ENCODE measurements around the gene PANX2.

PANX2 gene

DNA sequence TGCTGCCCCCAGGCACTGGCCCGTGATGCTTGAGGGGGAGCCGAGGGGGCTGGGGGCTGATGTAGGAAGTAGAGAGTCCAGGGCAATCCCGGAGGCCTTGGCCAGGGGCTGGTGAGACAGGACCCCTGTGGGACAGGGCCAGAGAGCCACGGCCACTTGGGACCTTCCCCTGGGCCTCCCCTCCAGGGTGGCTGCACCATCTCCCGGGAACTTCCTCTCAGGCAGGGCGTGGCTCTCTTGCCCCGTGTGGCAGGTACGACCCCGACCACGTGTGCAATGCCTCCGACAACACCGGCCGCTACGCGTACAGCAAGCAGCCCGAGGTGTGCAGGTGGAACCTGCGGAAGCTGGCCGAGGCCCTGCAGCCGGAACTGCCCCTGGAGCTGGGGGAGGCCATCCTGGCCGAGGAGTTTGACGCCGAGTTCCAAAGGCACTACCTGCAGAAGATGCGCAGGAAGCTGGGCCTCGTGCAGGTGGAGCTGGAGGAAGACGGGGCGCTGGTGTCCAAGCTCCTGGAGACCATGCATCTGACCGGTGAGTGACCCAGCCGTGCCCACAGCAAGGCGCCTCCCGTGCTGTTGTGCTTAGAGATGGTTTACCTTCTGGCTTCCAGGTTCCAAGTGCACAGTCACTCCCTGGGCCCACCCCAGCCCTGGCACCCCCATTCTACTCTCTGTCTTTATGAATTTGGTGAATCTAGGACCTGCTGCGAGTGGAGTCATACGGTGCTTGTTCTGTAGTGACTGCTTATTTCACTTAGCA lies 40.0 kb downstream of the PANX2 start:
- in situ Hi-C loops (cut with MboI; ENCODE audit: low sequenced_read_pairs), result no loop called here

DNA sequence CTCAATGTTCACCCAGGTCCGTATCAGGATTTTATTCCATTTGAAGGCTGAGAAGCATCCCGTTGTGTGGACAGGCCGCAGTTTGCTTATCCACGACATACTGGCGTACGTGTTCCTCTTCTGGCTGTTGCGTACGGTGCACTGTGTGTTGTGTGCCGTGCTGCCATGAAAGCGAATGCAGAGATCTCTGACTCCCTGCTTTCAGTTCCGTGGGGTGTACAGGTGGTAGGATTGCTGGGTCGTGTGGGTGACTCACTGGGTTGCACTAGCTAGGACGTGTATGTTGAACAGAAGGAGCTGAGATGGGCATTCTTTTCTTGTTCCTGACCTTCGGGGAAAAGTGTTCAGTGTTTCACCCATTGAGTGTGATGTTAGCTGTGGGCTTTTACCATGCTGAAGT lies 40.6 kb downstream of the PANX2 start:
- in situ Hi-C loops (cut with MboI; ENCODE audit: low sequenced_read_pairs), result no loop called here

DNA sequence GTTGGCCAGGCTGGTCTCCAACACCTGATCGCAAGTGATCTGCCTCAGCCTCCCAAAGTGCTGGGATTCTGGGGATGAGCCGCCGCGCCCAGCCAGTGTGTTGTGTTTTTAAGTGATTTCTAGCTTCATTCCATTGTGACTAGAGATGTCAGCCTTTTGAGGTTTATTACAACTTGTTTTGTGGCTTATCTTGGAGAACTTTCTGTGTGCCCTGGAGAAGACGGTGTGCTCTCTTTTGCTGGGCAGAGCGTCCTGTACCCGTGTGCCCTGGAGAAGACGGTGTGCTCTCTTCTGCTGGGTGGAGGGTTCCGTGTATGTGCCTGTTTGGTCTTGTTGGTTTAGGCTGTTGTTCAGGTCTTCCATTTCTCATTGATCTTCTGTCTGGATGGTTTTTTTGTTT lies 42.7 kb downstream of the PANX2 start:
- in situ Hi-C loops (cut with MboI; ENCODE audit: low sequenced_read_pairs), result no loop called here

DNA sequence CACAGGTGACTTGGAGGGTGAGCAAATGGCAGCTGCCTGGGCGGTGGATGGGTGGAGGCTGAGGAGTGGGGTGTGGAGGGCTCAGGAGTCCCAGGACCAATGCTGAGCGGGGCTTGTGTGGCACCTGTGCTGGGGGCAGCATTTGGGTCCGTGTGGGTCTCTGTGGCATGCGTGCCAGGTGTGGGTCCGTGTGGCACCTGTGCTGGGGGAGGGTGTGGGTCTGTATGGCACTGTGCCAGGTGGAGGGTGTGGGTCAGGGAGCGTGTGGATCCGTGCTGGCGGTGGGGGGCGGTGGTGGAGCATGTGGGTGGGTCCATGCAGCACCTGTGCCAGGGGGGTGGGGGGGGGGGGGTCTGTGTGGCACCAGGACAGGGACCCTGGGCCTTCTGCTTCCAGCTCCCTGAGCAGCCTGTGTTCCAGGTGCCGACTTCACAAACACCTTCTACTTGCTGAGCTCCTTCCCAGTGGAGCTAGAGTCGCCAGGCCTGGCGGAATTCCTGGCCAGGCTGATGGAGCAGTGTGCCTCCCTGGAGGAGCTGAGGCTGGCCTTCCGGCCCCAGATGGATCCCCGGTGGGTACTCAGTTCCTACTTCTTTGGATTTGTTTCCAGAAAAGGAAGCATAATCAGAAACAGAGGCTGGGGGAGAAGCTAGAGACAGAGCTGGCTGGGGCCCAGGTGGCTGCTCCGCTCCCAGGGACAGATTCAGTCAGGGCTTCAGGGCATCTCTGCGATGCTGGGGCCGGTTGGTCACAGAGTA lies 44.9 kb downstream of the PANX2 start:
- in situ Hi-C loops (cut with MboI; ENCODE audit: low sequenced_read_pairs), result no loop called here

DNA sequence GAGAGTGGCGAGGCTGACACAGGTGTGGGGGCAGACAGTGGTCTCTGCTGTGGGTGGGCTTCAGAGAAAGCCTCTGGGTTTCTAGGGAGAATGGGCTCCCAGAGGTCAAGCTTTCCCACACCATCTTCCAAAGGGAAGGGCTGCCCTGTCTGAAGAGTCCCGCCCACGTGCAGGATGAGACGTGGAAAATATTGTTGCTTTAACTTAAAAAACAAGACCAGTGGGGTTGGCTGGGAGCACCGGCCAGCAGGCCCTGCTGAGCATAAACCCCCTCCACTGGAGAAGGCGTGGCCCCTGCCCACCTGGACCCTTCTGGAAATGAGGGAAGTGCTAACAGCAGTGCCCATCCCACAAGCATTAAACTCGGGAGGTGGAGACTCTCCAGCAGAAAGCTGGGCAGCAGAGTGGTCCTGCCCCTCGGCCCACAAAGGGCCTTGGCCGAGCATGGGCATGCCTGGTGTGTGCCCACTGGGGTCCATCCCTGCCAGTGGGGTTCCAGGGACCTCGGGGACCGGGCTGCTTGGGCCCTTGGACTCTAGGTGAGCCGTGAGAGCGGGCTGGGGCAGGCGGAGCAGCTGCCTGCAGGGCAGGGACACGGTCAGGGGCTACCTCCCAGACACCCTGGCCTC lies 45.6 kb downstream of the PANX2 start:
- in situ Hi-C loops (cut with MboI; ENCODE audit: low sequenced_read_pairs), result no loop called here

DNA sequence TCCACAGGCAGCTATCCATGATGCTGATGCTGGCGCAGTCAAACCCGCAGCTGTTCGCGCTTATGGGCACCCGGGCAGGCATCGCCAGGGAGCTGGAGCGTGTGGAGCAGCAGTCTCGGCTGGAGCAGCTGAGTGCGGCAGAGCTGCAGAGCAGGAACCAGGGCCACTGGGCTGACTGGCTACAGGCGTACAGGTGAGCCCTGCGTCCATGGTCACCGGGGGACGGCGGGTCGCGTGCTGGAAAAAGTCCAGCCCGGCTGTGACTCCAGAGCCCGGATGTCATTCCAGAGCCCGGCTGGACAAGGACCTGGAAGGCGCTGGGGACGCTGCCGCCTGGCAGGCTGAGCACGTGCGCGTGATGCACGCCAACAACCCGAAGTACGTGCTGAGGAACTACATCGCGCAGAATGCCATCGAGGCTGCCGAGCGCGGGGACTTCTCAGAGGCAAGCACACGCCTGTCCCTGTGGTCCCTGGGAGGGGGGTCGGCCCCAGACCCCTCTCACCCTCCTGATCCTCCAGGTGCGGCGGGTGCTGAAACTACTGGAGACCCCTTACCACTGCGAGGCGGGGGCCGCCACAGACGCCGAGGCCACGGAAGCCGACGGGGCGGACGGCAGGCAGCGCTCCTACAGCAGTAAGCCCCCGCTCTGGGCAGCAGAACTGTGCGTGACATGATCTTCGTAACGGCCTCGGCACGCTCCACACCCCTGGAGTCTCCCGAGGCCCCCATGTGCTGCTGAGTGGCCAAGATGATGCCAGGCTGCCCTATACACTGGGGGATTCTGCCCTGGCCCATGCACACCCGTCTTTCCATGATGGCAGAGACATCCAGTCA lies 46.4 kb downstream of the PANX2 start:
- in situ Hi-C loops (cut with MboI; ENCODE audit: low sequenced_read_pairs), result no loop called here

DNA sequence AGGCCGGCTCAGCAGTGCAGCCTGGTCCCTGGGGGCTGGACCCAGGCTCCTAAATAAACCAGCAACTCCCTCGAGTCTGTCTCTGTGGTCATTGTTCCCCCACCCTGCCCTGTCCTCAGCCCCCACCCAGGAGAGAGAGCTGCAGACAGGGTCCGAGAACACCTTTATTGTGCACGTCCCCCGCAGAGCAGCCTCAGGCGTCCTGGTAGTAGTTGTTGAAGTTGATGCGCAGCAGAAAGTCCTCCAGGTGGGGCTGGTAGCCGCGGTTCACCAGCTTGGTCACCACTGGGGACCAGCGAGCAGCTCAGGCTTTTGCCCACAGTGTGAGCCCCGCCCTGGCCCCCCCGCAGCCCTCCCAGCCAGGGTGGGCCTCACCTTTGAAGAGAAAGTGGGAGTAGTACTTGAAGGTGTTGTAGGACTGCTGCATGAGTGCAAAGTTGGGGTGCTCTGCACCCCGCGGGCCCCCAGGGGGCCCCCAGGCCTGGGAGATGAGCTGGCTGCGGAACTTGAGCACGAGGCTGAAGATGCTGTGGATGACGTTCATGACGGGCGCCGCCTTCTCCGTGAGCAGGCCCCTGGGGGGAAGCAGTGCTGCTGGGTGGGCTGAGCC lies 47.1 kb downstream of the PANX2 start:
- in situ Hi-C loops (cut with MboI; ENCODE audit: low sequenced_read_pairs), result no loop called here

DNA sequence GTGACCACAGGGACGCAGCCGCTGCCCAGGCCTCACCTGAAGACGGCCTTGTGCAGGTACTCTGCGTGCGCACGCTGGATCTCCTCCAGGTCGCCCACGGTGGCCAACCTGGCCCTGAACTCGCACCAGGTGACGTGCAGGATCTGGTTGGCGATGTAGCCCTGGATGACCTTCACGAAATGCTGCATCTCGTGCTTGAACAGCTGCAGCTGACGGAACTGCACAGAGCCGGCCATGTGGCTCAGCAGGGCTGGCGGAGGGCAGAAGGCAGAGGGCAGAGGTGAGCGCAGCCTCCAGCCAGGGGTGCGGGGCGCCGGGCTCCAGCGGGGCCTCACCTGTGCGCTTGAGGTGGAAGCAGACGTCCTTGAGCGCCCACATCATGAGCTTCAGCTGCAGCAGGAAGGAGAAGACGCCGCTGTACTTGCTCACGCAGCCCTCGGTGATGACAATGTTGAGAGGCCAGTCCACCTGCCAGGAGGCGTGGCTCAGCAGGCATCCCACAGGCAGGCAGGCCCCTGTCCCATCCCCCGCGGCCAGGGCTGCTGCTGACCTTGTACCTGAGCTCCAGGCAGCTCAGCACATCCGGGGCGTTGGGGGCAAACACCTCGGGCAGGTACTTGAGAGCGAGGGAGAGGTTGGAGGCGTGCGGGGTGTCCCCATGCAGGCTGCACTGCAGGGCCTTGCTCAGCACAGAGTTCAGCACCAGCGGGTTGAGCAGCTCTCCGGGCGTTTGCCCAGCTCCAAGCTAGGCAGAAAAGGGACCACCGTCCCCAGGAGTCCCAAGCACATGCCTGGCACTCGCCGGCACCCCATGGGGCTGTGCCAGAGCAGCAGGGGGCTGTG lies 47.8 kb downstream of the PANX2 start:
- in situ Hi-C loops (cut with MboI; ENCODE audit: low sequenced_read_pairs), result no loop called here

DNA sequence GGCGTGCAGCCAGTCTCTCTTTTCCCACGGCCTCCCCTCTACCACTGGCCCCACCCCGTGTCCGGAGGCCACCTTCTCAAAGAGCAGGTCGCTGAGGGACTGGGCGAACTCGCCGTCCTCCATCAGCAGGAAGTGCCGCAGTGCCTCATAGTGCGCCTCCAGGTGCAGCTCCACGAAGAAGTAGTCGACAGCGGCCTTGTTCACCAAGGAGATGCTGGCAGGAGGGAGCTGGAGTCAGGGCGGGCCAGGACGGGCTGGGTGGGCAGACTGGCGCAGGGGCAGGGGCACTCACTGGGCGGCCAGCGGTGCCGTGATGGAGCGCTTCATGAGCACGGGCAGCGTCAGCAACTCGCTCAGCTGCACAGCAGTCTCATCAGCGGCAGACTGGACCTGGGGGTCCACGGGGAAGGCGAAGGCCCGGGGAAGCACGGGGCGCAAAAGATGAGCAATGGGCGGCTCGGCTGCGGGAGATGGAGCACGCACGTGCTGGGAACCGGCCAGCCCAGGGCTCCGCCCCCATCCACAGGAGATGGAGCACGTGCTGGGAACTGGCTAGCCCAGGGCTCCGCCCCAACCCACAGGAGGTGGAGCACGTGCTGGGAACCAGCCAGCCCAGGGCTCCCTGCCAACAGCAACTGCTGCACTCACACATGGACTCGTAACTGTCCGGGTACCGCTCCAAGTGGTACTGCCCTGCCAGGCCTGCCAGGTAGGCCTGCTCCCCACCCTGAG lies 48.6 kb downstream of the PANX2 start:
- in situ Hi-C loops (cut with MboI; ENCODE audit: low sequenced_read_pairs), result no loop called here

DNA sequence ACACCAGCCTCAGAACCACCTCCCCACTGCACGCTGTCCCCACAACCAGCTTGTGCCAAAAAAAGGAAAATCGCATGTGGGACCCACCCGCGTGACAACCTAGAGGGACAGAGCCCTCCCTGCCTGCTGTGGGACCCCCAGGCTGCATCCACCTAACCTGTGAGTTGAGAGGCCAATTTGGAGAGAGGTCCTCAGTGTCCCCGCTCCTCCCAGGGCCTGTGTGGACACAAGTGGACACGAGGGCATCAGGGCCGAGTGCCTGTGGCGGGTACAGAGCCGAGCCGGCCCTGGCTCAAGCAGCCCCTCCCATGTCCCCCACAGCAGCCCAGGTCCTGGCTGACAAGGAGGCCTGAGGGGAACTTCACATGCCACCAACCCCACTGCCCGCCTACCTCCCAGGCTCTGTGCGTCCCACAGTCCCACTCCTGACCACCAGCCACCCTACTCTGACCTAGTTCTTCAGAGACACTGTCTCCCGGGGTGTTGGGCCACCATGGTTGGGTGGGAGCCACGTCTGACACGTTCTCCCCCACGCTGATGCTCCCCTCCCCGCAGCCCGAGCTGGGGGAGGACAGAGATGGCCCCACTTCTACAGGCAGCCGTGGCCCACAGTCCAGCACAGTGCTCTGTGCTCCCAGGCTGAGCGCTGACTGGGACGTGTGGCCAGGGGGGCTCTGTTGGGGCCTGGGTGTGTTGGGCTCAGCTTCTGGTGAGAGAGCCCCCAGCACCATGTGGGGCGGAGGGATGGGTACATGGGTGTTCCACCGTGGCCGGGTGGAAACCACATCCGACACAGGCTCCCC lies 49.5 kb downstream of the PANX2 start:
- in situ Hi-C loops (cut with MboI; ENCODE audit: low sequenced_read_pairs), result no loop called here

DNA sequence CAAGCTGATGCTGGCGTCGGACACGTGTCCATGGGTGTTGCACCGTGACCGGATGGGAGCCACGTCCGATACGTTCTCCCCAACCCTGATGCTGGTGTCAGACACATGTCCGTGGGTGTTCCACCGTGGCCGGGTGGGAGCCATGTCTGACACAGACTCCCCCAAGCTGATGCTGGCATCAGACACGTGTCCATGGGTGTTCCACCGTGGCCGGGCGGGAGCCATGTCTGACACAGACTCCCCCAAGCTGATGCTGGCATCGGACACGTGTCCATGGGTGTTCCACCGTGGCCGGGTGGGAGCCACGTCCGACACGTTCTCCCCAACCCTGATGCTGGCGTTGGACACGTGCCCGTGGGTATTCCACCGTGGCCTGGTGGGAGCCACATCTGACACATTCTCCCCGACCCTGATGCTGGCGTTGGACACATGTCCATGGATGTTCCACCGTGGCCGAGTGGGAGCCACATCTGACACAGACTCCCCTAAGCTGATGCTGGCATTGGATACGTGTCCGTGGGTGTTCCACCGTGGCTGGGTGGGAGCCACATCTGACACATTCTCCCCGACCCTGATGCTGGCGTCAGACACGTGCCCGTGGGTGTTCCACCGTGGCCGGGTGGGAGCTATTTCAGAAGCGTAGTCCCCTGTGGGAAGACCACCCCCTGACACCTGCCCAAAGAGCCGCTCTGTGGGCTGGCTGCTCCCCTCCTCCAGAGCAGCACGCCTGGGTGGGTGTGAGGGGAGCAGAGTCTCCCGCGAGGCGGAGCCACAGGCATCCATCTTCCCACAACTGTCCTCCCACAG lies 50.3 kb downstream of the PANX2 start:
- in situ Hi-C loops (cut with MboI; ENCODE audit: low sequenced_read_pairs), result no loop called here

DNA sequence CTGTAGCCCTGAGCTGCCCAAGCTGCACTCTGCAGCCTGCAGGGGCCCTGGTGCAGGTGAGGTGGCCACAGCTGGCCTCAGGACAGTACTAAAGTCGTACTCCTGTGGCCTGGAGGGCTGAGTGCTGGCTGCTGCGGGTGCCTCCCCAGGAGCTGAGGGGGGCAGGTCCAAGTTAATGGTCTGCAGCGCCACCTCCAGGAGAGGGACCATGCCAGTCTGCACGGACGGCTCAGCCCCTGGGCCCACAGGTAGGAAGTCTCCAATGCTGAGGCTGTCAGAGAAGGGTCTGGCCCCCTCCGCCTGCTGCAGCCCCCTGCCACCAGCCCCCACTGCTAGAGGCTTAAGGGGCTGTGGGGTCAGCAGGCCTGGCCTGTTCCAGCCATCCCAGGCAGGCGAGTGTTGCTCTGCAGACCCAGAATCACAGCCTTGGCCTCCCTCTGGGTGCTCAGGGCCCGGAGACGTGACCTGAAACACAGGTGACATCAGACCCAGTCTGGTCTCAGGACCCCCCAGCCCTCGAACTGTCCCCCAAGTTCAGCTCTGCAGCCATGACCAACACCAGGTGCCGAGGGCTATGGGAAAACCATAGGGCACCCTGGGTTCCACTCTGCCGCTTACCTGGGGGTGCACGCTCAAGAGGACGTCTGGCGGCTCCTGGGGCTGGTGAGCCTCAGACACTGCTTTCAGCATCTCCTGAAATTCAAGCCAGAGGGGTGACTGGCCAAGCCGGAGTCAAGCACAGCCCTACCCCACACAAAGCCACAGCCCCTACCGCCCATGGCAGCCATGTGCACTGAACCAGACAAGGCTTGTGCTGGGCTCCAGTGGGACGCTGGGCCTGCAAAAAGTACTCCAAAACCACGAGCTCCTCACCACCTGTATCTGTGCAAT lies 51.1 kb downstream of the PANX2 start:
- in situ Hi-C loops (cut with MboI; ENCODE audit: low sequenced_read_pairs), result no loop called here

DNA sequence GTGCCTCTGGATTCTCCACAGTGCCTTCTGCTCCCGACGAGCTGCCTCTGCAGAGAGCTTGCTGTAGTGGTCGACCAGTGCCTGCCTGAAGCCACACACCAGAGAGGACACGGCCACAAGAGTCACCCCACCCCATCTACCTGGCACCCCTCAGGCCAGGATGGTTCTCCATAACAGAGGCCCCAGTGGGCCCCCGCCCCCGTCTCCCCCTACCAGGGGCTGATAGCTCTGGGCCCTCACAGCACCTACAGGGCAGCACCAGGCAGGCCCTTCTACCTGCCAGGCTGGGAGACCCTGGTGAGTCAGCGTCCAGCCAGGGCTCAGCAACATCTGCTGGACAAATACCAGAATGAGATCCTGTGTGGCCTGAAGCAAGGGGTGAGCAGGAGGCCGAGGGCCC lies 52.0 kb downstream of the PANX2 start:
- in situ Hi-C loops (cut with MboI; ENCODE audit: low sequenced_read_pairs), result no loop called here

DNA sequence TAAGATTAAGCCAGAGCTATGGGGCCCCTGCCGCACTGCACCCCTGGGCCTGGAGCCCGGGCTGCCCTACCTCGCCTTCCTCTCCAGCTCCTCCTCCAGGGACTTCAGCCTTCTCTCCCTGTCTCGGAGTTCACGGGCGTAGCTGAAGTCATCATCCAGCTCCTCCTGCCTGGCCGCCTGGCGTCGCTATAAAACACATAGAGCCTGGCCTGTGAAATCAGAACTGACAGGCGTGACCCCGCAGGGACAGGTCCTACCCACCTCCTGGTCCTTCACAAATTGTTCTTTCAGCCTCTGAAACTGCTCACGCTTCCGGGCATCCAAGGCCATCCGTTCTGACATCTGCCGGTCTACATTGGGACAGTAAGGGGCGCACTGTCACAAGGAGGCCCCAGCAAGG lies 53.5 kb downstream of the PANX2 start:
- in situ Hi-C loops (cut with MboI; ENCODE audit: low sequenced_read_pairs), result no loop called here

DNA sequence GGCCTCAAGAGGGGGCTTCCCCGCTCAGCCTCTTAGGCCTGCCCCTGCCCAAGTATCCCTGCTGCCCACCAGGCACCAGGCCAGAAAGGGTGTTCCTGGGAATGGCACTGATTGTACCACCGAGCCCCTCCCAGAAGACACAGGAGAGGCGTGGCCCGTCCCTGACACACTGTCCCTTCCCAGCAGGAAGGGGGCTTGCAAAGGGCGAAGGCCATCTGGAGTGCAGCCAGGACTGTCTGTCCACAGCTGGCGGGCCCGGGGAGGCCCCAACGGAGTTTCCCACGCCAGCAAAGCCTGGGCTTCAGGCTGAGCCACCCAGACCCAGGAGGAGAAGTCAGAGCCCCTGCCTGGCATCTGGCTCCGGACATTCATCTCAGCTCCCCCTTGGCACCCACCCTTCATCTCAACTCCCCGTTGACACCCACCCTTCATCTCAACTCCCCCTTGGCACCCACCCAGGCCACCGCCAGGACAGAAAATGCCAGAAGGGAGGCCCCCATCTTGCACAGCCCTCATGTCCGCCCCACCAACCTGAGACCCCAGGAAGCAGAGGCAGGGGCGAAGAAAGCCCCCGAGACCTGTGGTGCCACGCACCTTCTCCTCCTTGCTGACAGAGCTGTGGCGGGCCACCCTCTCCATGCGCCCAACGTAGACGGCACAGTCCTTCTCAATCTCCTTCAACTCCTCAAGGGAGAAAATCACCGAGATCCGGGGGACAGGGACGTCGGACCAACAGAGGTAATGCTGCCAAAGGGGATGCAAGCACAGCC lies 54.9 kb downstream of the PANX2 start:
- in situ Hi-C loops (cut with MboI; ENCODE audit: low sequenced_read_pairs), result no loop called here

Measured in hTERT RPE-1 (cell line).